ENCODE results near the gene PPP4R1.

PPP4R1 gene

DNA sequence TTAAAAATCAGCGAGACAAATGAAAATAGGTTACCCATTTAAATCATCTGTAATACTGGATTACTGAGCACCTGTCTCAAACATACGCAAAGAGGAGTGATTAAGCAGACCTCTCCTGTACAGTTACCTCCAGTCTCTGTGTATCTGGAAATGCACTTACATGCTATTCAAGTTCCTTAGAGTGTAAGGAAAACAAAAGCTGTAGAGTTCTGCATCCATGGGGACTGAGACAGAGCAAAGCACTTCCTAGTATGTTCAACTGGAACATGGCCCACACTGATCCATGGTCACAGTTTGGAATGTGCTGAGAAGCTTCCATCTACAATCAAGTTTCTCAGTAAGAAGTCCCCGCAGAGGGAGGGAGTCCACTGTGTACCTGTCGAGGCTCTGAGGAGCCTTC lies 63.9 kb downstream of the PPP4R1 start:
- DNase-seq (ENCODE audit: low read depth in 2 of 2), result no peak

- no peak for DNase-seq (ENCODE audit: low read depth in 2 of 2)
Measured at GRCh38 chr18:9549405-9549804, 65.0 kb downstream of the PPP4R1 start.

DNA sequence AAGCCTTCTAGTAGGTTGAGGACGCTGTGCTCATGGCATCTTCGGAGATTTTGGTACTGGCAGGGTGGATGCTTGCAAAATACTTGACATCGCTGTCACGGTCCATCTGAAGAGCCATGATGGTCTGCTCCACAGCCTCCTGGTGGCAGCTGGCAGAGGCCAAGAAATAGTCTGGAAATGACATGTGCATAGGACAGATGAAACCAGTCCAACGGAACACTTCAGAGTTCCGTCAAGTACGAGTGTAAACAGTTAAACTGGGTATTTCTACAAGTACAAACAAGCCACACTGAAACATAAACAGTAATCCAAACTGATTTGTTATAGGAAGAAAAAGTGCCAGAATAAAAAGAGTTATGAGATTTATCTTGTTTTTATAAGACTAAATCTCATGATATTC lies 66.6 kb downstream of the PPP4R1 start:
- DNase-seq (ENCODE audit: low read depth in 2 of 2), result no peak

GRCh38 chr18:9546468-9546867 lies 67.9 kb downstream of the PPP4R1 start:
- DNase-seq (ENCODE audit: low read depth in 2 of 2), result no peak

- no peak for DNase-seq (ENCODE audit: low read depth in 2 of 2)
Measured at GRCh38 chr18:9545029-9545428, 69.3 kb downstream of the PPP4R1 start.

GRCh38 chr18:9542924-9543323 lies 71.4 kb downstream of the PPP4R1 start:
- no peak for DNase-seq (ENCODE audit: low read depth in 2 of 2)

DNA sequence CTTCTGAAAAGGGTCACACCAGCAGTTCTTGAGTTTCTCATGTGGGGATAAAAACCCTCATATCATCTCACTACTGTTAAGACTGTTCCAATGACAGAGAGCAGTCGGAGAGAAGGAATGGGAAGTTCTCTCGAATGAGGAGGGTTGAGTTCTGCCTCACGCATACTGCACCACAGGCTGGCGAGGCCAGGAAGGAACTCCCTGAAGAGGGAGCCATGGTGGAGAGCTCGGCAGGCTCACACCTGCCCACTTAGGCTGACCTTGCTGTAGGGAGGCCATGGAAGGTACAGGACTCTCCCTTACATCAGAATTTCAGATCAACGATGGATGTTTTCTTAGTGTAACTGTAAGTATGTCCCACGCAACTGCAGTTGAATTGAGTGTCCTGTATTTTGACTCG lies 74.4 kb downstream of the PPP4R1 start:
- DNase-seq (ENCODE audit: low read depth in 2 of 2), result no peak

DNA sequence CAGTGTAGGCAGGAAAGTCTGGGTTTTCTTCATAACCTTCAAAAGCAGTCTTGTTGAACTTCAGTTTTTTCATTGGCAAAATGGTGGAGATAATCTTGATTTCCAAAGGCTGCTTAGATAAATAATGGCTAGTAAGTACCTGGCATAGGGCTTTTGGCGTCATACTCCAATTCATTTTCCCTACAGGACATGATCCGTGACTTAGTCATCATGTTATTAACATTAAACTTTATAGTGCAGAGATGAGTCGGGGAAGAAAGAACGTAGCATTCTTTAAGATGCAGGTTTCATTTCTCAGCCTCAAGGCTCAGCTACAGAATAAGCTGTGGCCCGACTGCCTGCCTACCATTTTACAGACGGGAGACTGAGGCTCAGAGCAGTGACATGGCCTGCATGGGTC lies 75.1 kb downstream of the PPP4R1 start:
- no peak for DNase-seq (ENCODE audit: low read depth in 2 of 2)

GRCh38 chr18:9537677-9538076 lies 76.7 kb downstream of the PPP4R1 start:
- DNase-seq (ENCODE audit: low read depth in 2 of 2), result no peak

- no peak for DNase-seq (ENCODE audit: low read depth in 2 of 2)
Measured at GRCh38 chr18:9536354-9537152, 77.8 kb downstream of the PPP4R1 start.

DNA sequence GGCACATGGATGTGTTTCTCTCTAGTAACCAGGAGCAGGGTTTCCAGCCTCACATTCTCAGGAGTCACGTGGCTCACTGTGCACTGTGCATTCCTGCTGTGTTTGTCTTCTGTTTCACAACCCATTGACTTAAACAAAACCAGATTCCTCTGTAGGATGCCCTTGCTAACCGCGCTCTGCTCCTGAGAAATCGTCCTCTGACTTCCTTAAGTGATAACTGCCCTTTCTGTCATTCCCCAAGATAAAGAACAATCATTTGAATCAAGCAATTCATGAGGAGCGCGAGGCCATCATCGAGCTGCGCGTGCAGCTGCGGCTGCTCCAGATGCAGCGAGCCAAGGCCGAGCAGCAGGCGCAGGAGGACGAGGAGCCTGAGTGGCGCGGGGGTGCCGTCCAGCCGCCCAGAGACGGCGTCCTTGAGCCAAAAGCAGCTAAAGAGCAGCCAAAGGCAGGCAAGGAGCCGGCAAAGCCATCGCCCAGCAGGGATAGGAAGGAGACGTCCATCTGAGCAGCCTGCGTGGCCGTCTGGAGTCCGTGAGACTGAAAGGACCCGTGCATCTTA lies 78.8 kb downstream of the PPP4R1 start:
- DNase-seq (ENCODE audit: low read depth in 2 of 2), result no peak

DNA sequence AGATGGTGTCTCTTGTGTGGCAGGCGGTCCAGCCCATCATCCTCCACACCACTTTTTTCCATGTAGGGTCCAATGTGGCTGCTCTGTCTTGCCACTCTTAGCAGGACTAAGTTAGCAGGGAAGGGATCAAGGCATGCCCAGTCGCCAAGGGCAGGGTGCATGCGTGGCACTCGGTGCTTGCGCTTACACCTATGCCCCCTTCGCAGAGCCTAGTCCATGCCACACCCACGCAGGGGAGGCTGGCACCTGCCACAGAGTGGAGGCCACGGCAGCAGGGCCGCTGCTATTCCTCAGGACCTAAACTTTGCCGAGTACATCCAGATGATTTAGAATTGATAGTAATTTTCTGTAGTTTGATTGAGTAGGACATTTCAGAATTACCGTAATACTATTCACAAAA lies 79.5 kb downstream of the PPP4R1 start:
- DNase-seq (ENCODE audit: low read depth in 2 of 2), result no peak

DNA sequence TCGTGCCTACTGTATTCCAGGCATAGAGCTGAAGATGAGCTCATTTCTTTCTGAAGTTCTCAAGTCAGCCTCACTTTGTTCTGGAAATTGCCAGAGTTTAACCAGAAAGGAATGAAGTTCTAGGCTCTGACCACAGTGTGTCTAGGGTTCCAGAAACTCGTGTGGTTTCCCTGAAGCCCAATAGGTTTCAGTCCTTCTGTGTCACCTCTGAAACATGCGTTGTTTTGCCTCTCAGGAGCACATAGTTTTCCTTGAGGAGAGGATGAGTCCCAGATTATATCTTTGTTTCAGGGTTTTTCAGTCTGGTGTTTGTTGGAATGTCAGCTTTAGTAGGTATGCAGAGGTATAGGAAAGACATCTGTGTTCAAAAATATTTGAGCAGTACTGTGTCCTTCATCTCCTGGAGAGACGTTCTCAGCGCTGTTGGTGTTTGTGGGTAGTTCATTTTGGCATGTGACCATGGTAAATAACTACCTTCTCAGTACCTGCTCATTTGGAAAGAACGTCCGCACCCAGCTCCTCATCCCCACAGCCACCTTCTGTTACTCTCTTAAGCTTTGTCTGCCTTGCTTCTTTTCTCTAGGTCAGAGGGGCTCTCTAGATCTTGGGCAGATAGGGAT lies 82.5 kb downstream of the PPP4R1 start:
- DNase-seq (ENCODE audit: low read depth in 2 of 2), result no peak

DNA sequence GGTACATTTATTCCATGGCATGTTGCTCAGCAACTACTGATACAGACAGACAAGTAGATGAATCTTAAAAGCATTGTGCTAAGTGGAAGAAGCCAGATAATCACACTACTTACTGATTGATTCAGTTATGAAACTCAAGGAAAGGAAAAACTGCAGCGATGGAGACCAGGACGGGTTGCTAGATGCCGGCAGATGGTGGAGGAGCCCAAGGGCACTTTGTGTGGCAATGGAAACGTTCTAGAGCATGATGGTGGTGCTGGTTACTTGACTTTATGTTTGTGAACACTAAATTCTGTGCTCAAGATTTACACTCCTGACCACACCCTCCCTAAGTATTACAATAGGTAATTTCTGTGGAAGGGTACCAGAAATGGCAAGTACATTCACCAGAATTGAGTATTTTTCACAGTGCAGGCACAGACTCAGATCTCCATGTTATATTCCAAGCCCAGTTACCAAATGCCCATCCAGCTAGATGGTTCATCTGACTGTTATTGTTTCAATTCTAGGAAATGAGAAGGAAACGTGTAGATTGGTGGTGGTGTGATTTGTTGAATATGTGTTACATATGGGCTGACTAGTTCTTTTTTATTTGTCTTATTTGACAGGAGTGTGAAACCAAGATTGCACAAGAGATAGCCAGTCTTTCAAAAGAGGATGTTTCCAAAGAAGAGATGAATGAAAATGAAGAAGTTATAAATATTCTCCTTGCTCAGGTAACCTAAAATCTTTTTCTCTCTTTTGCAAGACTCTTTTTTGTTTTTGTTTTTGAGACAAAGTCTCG lies 83.9 kb downstream of the PPP4R1 start:
- no peak for DNase-seq (ENCODE audit: low read depth in 2 of 2)

DNA sequence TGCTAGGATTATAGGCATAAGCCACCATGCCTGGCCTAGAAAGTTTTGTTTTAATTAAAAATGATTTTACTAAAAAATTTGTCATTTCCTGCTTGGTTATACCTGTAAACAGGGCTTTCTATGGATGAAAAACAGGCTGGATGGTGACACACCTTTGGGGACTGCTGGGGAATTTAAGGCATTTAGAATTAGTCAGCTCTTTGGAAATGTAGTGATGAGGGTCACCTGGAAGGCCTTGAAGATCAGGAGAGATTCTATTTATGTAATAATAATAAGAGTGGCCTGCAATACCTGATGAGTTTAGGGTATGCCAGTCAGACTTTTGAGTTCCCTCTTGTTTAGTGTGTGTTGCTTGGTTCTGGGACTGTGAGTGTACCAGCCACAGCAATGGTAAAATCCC lies 87.9 kb downstream of the PPP4R1 start:
- no peak for DNase-seq (ENCODE audit: low read depth in 2 of 2)

DNA sequence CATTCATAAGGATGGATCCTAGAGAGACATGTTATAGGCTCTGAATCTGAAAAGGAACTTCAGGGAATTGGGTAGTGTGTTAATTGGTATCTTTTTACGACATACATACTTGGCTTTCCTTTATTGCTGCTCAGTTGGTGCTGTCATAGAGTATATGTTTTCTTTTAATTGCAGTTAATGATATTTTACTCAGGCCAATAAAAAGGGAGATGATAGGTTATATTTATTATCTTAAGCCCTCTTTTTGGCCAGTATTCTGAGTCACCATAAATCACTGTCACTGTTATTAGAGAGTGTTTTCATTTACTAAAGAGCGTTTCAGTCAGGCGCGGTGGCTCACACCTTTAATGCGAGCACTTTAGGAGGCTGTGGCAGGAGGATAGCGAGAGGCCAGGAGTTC lies 91.4 kb downstream of the PPP4R1 start:
- no peak for DNase-seq (ENCODE audit: low read depth in 2 of 2)

DNA sequence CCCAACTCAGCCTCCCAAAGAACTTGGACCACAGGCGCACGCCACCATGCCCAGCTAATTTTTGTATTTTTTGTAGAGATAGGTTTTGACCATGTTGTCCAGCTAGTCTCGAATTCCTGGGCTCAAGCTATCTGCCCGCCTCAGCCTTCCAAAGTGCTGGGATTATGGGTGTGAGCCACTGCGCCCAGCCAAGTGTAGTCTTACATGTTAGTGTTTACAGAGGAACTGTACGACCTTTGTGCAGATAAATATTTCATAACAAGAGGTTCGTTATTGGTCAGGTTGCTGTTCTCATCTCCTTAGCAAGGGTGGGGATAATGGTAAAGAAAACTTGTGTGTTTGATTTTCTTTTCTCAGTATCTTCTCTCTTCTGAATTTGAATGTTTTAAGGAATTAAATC lies 92.6 kb downstream of the PPP4R1 start:
- no peak for DNase-seq (ENCODE audit: low read depth in 2 of 2)

DNA sequence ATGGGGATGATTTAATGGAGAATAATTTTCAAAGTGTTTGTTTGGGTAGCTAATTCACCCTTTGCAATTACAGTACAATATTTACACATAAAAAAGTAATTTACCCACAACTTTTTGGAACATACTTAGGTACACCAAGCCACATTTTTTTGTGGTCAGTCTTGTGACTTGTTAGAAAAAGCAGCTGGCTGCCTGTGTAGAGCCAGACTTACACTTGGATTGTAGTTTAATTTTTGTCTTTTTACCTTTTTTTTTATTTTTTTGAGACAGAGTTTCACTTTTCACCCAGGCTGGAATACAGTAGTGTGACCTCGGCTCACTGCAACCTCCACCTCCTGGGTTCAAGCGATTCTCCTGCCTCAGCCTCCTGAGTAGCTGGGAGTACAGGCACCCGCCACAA lies 93.7 kb downstream of the PPP4R1 start:
- DNase-seq (ENCODE audit: low read depth in 2 of 2), result no peak

- no peak for DNase-seq (ENCODE audit: low read depth in 2 of 2)
Measured at GRCh38 chr18:9519399-9519798, 95.0 kb downstream of the PPP4R1 start.

- DNase-seq (ENCODE audit: low read depth in 2 of 2), result no peak
Measured at GRCh38 chr18:9517869-9518268, 96.5 kb downstream of the PPP4R1 start.

DNA sequence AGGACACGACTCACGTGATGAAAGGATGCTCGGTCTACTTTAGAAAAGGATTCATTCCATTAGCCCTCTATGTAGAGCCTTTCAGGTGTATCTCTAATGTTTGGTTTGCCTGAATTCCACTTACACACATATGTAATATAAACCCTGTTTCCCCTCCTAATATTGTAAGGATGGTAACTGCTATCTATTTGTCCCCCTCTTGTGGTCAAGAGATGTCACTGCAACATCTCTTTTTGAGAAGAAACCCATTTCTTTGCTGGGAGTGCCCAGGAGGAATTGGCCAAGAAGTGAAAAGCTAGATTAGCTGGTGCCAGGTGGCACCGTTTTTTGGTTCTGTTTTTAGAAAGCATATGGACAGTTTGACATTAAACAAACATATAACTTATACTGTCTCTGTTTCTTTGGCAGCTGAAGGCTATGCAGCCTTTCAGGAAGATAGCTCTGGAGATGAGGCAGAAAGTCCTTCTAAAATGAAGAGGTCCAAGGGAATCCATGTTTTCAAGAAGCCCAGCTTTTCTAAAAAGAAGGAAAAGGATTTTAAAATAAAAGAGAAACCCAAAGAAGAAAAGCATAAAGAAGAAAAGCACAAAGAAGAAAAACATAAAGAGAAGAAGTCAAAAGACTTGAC lies 97.8 kb downstream of the PPP4R1 start:
- no peak for DNase-seq (ENCODE audit: low read depth in 2 of 2)

- DNase-seq (ENCODE audit: low read depth in 2 of 2), result no peak
Measured at GRCh38 chr18:9513971-9514512, 100.3 kb downstream of the PPP4R1 start.
